SH-SY5Y (cell line): ENCODE measurements around the gene MCF2L2.

Source experiments
- GATA2 ChIP-seq: IDR thresholded peaks from 2 replicates; pipeline ENCODE4 v1.6.1; 2011; ENCODE audit warnings: mild to moderate bottlenecking, low read depth, low read length
- GATA3 ChIP-seq: IDR thresholded peaks from 2 replicates; pipeline ENCODE4 v1.6.1; 2011; ENCODE audit warnings: low read depth, mild to moderate bottlenecking, low read length, moderate library complexity

GRCh38 chr3:183185696-183186095, 242.7 kb downstream of the MCF2L2 start:
- TF ChIP-seq GATA2 (no peak), GATA3 (no peak)
